HUES6 (cell line): ENCODE measurements around the gene CLSTN2.

Experiments
- H3K27ac ChIP-seq: 2 replicates; pipeline ENCODE4 v1.7.0; 2013; ENCODE audit warnings: low read depth, mild to moderate bottlenecking, low read length, inconsistent platforms
- H3K27me3 ChIP-seq: 2 replicates; pipeline ENCODE4 v1.6.1; 2013; ENCODE audit warnings: low read length; ENCODE audit not compliant: control insufficient read depth, insufficient read depth
- H3K36me3 ChIP-seq: 2 replicates; pipeline ENCODE4 v1.6.1; 2013; ENCODE audit warnings: low read length; ENCODE audit not compliant: control insufficient read depth, insufficient read depth
- H3K4me1 ChIP-seq: 2 replicates; pipeline ENCODE4 v1.6.1; 2013; ENCODE audit warnings: low read length; ENCODE audit not compliant: control insufficient read depth, insufficient read depth
- H3K4me3 ChIP-seq: 2 replicates; pipeline ENCODE4 v1.5.1; 2013; ENCODE audit warnings: low read depth, low read length
- H3K9ac ChIP-seq: one replicate; pipeline ENCODE4 v1.6.1; 2013; ENCODE audit warnings: mild to moderate bottlenecking, low read length
- H3K9me3 ChIP-seq: 2 replicates; pipeline ENCODE4 v1.6.1; 2013; ENCODE audit warnings: low read depth, low read length; ENCODE audit not compliant: control insufficient read depth, insufficient read depth

The CLSTN2 gene

DNA sequence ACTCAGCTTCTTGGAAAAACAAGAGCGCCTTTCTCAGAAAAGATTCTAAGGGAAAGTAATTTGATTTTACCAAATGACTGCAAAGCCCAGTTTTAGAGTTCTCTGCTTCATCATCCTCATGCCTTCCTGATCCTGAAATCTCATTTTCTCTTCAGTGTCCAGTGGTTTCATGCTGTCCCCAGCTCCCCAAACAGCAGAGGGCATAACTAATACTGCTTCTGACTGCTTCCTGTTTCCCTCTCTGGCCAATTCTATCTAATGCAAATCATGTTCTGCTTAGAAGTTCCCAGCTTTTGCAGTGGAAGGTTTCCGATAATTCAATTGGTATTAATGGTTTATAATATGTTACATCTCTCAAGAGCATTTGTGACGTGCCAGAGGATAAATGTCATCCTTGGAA is 161.1 kb downstream of the CLSTN2 start:
- 0 out of 2 replicates have a peak, but pooled peaks cover 5% of the 10 kb centered on the region for H3K4me1 ChIP-seq
- H3K27ac ChIP-seq = no peak overlapping the region
- peaks cover 1% of the 10 kb centered on the region; the same call in 1 of the 2 replicates for H3K9me3 ChIP-seq
- H3K27me3 ChIP-seq = no peaks in the 10 kb centered on the region
- no peak overlapping the region for H3K9ac ChIP-seq
- H3K36me3 ChIP-seq = no peaks in the 10 kb centered on the region
- H3K4me3 ChIP-seq = no peak overlapping the region

- H3K36me3 ChIP-seq = no peaks in the 10 kb centered on the region
- H3K9ac ChIP-seq = no peak overlapping the region
- H3K9me3 ChIP-seq = no peaks in the 10 kb centered on the region
- H3K27me3 ChIP-seq = no peaks in the 10 kb centered on the region
- H3K4me3 ChIP-seq = no peak overlapping the region
- H3K4me1 ChIP-seq = no peaks in the 10 kb centered on the region
- H3K27ac ChIP-seq = no peak overlapping the region
These were observed 163.1 kb downstream of the CLSTN2 start for GRCh38 chr3:140097874-140098635.

DNA sequence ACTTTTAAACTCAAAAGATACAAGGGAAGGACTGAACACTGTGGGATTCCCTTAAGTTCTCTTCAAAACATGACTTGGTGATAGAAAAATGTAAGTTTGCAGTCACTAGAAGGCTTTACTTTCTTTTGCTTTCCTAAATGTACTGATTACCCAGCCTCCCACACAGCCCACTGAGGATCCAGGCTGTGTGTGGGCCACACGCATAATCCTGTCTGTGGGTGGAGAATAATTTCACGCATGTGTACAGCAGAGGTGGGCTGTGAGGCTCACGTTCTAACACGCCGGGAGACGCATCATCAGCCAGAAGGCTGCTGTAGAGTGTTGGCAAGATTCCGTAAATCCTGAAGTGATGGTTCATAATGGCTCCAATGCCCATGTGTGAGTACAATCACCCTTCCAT is 165.5 kb downstream of the CLSTN2 start:
- no peaks in the 10 kb centered on the region for H3K27me3 ChIP-seq

DNA sequence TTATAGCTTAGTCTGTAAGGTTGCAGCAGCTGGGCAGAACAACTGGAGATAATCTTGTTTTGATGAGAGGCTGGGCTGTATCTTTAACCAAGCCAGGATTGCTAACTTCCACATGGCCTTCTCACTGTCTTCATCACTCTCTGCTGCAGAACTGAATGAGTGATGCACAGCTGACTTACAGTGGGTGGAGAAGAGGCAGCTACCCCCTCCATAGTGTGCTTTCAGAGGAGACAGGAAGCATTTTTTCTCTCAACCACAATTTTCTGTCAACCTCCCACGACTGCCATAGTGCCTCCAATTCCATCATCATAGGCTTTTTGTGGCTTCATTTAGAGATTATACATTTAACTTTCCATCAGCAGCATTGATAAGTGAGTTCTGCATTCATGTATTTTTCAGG is 168.2 kb downstream of the CLSTN2 start:
- Histone ChIP-seq H3K36me3 (no peaks in the 10 kb centered on the region), H3K9ac (no peak overlapping the region)

More for the DNA sequence above, 165.5 kb downstream of the CLSTN2 start:
- no peaks in the 10 kb centered on the region for H3K36me3 ChIP-seq
- no peaks in the 10 kb centered on the region for H3K9me3 ChIP-seq
- H3K4me1 ChIP-seq = no peaks in the 10 kb centered on the region
- no peak overlapping the region for H3K4me3 ChIP-seq
- H3K9ac ChIP-seq = no peak overlapping the region
- H3K27ac ChIP-seq = no peak overlapping the region

GRCh38 chr3:140103986-140104645 is 169.1 kb downstream of the CLSTN2 start:
- Histone ChIP-seq H3K9ac (no peak overlapping the region), H3K4me3 (no peak overlapping the region), H3K4me1 (no peaks in the 10 kb centered on the region), H3K9me3 (no peaks in the 10 kb centered on the region), H3K36me3 (no peaks in the 10 kb centered on the region), H3K27ac (no peak overlapping the region), H3K27me3 (no peaks in the 10 kb centered on the region)

More for the DNA sequence above, 168.2 kb downstream of the CLSTN2 start:
- H3K27me3 ChIP-seq = no peaks in the 10 kb centered on the region
- H3K9me3 ChIP-seq = no peaks in the 10 kb centered on the region
- no peak overlapping the region for H3K4me3 ChIP-seq
- H3K27ac ChIP-seq = no peak overlapping the region
- no peaks in the 10 kb centered on the region for H3K4me1 ChIP-seq

- Histone ChIP-seq H3K9me3 (no peaks in the 10 kb centered on the region), H3K27me3 (no peaks in the 10 kb centered on the region), H3K4me1 (peaks cover 7% of the 10 kb centered on the region; the same call in 1 of the 2 replicates), H3K36me3 (no peaks in the 10 kb centered on the region), H3K27ac (no peak overlapping the region), H3K9ac (no peak overlapping the region), H3K4me3 (no peak overlapping the region)
These were observed 179.2 kb downstream of the CLSTN2 start for GRCh38 chr3:140113996-140114788.

DNA sequence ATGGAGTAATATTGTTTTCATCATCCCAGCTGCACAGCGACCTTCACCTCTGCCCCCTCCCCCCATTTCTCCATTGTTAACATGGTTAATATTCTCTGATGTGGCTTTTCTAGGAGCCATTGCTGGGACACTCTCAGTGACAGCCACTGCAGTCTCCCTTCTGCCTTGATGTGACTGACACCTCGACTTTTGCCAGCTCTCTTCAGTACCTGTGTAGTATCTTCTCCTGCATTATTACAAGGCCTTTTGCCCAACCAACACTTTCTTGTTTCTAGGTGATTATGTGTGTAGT is 179.8 kb downstream of the CLSTN2 start:
- H3K9ac ChIP-seq = no peak overlapping the region
- no peaks in the 10 kb centered on the region for H3K27me3 ChIP-seq
- no peaks in the 10 kb centered on the region for H3K36me3 ChIP-seq
- H3K4me3 ChIP-seq = no peak overlapping the region
- H3K9me3 ChIP-seq = no peaks in the 10 kb centered on the region
- no peak overlapping the region for H3K27ac ChIP-seq
- H3K4me1 ChIP-seq = peaks cover 7% of the 10 kb centered on the region; the same call in 1 of the 2 replicates

GRCh38 chr3:140117096-140117526 is 182.1 kb downstream of the CLSTN2 start:
- Histone ChIP-seq H3K9ac (no peak overlapping the region), H3K27ac (no peak overlapping the region), H3K9me3 (no peaks in the 10 kb centered on the region), H3K36me3 (no peaks in the 10 kb centered on the region), H3K4me3 (no peak overlapping the region), H3K27me3 (no peaks in the 10 kb centered on the region), H3K4me1 (peaks cover 7% of the 10 kb centered on the region; the same call in 1 of the 2 replicates)

GRCh38 chr3:140122183-140122582 is 187.2 kb downstream of the CLSTN2 start:
- no peak overlapping the region for H3K27ac ChIP-seq

GRCh38 chr3:140128217-140128616 is 193.2 kb downstream of the CLSTN2 start:
- Histone ChIP-seq H3K36me3 (no peaks in the 10 kb centered on the region), H3K4me3 (no peak overlapping the region), H3K4me1 (no peaks in the 10 kb centered on the region), H3K9ac (no peak overlapping the region), H3K27ac (no peak overlapping the region), H3K9me3 (no peaks in the 10 kb centered on the region), H3K27me3 (no peaks in the 10 kb centered on the region; the same call in 1 of the 2 replicates)

More at GRCh38 chr3:140122183-140122582, 187.2 kb downstream of the CLSTN2 start:
- Histone ChIP-seq H3K36me3 (no peaks in the 10 kb centered on the region), H3K4me3 (no peak overlapping the region), H3K9ac (no peak overlapping the region), H3K4me1 (peaks cover under 1% of the 10 kb centered on the region; the same call in 1 of the 2 replicates), H3K9me3 (no peaks in the 10 kb centered on the region), H3K27me3 (no peaks in the 10 kb centered on the region)

- H3K9ac ChIP-seq = no peak overlapping the region
- H3K27ac ChIP-seq = no peak overlapping the region
- H3K4me3 ChIP-seq = no peak overlapping the region
- no peaks in the 10 kb centered on the region for H3K36me3 ChIP-seq
- no peaks in the 10 kb centered on the region; the same call in 1 of the 2 replicates for H3K27me3 ChIP-seq
- H3K9me3 ChIP-seq = no peaks in the 10 kb centered on the region
- H3K4me1 ChIP-seq = no peaks in the 10 kb centered on the region
These were observed 193.6 kb downstream of the CLSTN2 start for GRCh38 chr3:140128631-140129030.
